ENCODE measurements around the gene CA5A. TPM values are rescaled to one million over a fixed set of nuclear protein-coding genes. Genes with fewer than 3 reads are reported as not detected.

CA5A gene
- total RNA-seq, 1 experiment from 2014 or later = not detected

DNA sequence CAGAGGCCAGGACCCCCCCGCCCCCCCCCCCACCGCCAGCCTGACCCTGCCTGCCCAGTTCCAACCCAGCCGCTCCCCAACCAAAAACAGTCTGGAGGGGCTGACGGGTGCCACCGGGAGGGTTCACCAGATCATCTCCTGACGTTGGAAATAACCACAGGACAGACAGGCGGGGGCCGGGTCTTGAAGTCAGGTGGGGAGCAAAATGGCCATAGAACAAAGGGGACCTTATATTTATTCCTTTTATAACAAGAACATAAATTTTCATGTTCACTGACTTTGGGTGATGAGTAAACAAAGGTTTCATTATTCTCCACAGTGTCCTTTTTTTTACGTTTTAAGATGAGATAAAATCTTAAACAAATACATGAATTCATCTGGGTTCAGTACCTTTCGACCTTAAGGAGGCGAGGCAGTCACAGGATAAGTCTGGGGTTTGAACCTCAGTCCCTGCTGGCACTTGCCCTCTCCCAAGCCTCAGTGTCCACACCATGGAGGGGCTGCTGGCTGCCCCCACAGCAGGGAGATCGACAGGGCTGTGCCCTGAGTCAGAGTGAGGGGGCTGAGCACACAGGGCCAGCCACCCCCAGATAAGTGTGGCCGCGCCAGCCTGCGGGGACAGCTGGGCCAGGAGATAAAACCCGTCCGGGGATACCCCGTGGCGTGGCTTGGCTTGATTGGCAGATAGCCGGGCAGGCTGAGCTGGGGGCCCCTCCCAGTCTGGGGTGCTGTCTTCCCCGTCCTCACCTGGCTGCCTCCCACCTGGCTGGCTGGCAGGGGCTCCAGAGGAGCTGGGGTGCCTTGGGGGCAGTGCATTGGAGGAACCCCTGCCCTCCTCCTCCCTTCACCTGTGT, 82.0 kb downstream of the CA5A start:
- H3K27me3 ChIP-seq = no peaks in the 10 kb centered on the region
- peaks cover 68% of the 10 kb centered on the region for H3K4me1 ChIP-seq

DNA sequence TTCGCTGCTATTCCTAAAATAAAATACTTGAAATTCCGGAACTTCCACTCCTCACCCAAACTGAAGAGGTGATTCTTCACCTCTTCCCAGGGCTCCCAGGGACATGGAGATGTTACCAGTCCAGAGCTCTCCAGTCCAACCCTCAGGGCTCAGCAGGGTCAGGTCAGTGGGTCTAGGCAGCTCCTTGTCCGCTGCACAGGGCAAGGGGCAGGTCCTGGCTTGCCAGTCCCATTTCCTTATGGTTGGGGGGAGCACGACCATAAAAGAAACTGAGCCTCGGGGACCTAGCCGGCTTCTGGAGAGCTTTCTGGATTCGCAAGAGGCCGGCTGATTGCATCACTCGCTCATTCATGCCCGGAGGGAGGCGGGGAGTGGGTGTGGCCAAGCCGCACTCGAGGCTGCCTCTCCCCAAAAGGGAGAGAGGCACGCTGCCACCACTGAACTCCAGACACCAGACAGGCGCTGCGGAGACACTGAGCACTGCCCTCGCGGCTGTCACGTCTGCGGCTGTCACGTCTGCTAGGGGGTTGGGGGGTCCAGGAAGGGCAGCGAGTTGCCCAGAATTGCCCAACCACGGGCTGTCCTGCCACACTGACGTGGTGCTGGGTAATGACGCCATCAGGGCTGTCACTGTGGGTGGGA, 82.8 kb downstream of the CA5A start:
- H3K27ac ChIP-seq = peak overlapping the region; percentile 93
- H3K36me3 ChIP-seq = peaks cover 26% of the 10 kb centered on the region
- peak overlapping the region; percentile 33 for H3K4me3 ChIP-seq
- peak; percentile 92 to 95 for DNase-seq
- H3K27me3 ChIP-seq = no peaks in the 10 kb centered on the region
- H3K9me3 ChIP-seq (replicated peaks) = no peaks in the 10 kb centered on the region
- peaks cover 75% of the 10 kb centered on the region for H3K4me1 ChIP-seq

More for the DNA sequence above, 82.0 kb downstream of the CA5A start:
- H3K36me3 ChIP-seq = peaks cover 22% of the 10 kb centered on the region
- peak in 1 of 2 experiments; percentile 35 for DNase-seq
- H3K4me3 ChIP-seq = no peak overlapping the region
- H3K9me3 ChIP-seq (replicated peaks) = no peaks in the 10 kb centered on the region
- peak overlapping the region; percentile 93 for H3K27ac ChIP-seq

DNA sequence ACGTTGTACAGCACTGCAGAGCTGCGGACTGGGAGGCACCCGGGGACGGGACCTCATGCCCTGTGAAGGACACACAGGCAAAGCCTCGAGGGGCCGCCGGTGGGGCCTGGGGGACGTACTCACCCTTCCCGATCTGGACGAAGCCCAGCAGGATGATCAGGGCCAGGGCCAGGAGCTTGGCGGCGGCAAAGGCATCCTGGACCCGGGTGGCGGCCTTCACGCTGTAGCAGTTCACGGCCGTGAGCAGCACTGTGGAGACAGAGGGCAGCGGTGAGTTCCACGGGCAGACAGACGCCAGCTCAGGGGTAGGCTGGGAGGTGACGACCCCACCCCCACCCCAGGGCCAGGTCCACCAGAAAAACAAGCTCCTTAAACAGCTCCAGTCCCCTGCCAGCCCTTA, 84.7 kb downstream of the CA5A start:
- Histone ChIP-seq H3K4me3 (no peak overlapping the region), H3K27me3 (no peaks in the 10 kb centered on the region), H3K4me1 (peaks cover 86% of the 10 kb centered on the region), H3K27ac (peak overlapping the region; percentile 93), H3K36me3 (peaks cover 28% of the 10 kb centered on the region), H3K9me3 (replicated peaks) (no peaks in the 10 kb centered on the region)
- DNase-seq = peak in 1 of 2 experiments; percentile 11

GRCh38 chr16:87851141-87851587, 85.2 kb downstream of the CA5A start:
- H3K27ac ChIP-seq = peak overlapping the region; percentile 93
- H3K27me3 ChIP-seq = no peaks in the 10 kb centered on the region
- H3K4me1 ChIP-seq = peaks cover 82% of the 10 kb centered on the region
- no peaks in the 10 kb centered on the region for H3K9me3 ChIP-seq (replicated peaks)
- peaks cover 28% of the 10 kb centered on the region for H3K36me3 ChIP-seq
- DNase-seq = peak in 1 of 2 experiments; percentile 36
- H3K4me3 ChIP-seq = no peak overlapping the region

DNA sequence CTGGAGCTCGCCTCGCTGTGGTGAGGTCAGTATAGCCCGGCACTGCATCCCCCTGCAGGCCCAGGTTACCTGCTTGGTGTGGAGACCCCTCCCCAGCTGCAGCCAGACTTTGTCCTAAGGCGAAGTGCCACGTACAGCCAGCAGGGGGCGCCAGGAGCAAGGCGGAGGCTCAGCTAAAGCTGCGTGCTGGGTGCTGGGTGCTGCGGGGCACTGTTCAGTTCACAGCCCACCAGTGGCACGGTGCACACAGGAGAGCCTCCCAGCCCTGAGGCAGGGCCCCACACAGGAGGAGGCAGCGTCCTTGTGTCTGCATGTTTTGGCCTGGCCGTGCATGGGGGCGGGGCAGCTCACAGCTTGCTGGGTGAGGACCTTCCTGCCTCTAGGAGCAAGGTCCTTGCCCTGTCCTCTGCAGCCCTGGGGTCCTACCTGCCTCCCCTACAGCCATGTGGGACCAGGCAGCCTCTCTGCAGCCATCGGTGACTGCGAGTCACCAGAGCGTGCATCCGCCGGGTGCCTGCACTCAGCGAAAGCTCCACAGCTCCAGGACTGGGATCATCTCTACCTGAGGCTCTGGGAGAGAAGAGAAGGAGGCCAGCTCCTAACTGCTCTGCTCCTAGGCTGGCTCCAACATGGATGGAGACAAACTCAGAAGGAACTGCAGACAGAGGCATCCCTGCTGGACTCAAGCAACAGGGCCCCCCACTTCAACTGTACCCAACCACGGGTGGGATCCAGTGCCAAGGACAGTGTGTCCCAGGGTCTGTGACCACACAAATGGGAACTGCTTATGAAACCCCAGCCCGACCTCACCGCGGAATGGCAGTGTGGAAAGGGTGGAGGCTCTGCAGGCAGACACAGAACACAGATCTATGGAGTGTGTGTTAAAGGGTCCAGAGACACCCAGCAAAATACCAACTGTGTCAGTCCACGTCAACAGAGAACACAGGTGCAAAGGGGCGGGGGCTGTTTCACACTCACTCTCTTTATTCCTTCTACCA, 86.0 kb downstream of the CA5A start:
- H3K27ac ChIP-seq = peak overlapping the region; percentile 93
- peaks cover 31% of the 10 kb centered on the region for H3K36me3 ChIP-seq
- DNase-seq = peak; percentile 56 to 62
- no peaks in the 10 kb centered on the region for H3K27me3 ChIP-seq
- H3K4me3 ChIP-seq = no peak overlapping the region
- peaks cover 73% of the 10 kb centered on the region for H3K4me1 ChIP-seq
- no peaks in the 10 kb centered on the region for H3K9me3 ChIP-seq (replicated peaks)

- Histone ChIP-seq H3K27me3 (no peaks in the 10 kb centered on the region), H3K36me3 (peaks cover 31% of the 10 kb centered on the region), H3K4me1 (peaks cover 65% of the 10 kb centered on the region), H3K9me3 (replicated peaks) (no peaks in the 10 kb centered on the region), H3K27ac (no peak overlapping the region; the same call in 1 of the 2 replicates), H3K4me3 (no peak overlapping the region)
- no peak for DNase-seq
Measured at GRCh38 chr16:87849419-87850008, 86.8 kb downstream of the CA5A start.

GRCh38 chr16:87848676-87849345, 87.5 kb downstream of the CA5A start:
- H3K9me3 ChIP-seq (replicated peaks) = no peaks in the 10 kb centered on the region
- peaks cover 61% of the 10 kb centered on the region for H3K4me1 ChIP-seq
- no peaks in the 10 kb centered on the region for H3K27me3 ChIP-seq
- H3K27ac ChIP-seq = peak overlapping the region; percentile 78
- no peak overlapping the region for H3K4me3 ChIP-seq
- peaks cover 31% of the 10 kb centered on the region for H3K36me3 ChIP-seq
- DNase-seq = peak; percentile 65 to 74

GRCh38 chr16:87847785-87848675, 88.3 kb downstream of the CA5A start:
- H3K27ac ChIP-seq = peak overlapping the region; percentile 78
- no peak overlapping the region for H3K4me3 ChIP-seq
- H3K36me3 ChIP-seq = peaks cover 31% of the 10 kb centered on the region
- DNase-seq = peak; percentile 54 to 65
- H3K4me1 ChIP-seq = peaks cover 56% of the 10 kb centered on the region
- H3K27me3 ChIP-seq = no peaks in the 10 kb centered on the region
- H3K9me3 ChIP-seq (replicated peaks) = no peaks in the 10 kb centered on the region

- Histone ChIP-seq H3K36me3 (peaks cover 31% of the 10 kb centered on the region), H3K9me3 (replicated peaks) (no peaks in the 10 kb centered on the region), H3K27me3 (no peaks in the 10 kb centered on the region), H3K27ac (peak overlapping the region; percentile 78; the same call in 1 of the 2 replicates), H3K4me3 (no peak overlapping the region), H3K4me1 (peaks cover 50% of the 10 kb centered on the region)
- DNase-seq = no peak
Measured at GRCh38 chr16:87847467-87847784, 88.9 kb downstream of the CA5A start.

GRCh38 chr16:87846705-87847466, 89.4 kb downstream of the CA5A start:
- Histone ChIP-seq H3K36me3 (peaks cover 31% of the 10 kb centered on the region), H3K9me3 (replicated peaks) (no peaks in the 10 kb centered on the region), H3K4me3 (no peak overlapping the region), H3K4me1 (peaks cover 45% of the 10 kb centered on the region), H3K27me3 (no peaks in the 10 kb centered on the region), H3K27ac (no peak overlapping the region)
- DNase-seq = no peak

- no peak overlapping the region for H3K27ac ChIP-seq
- H3K27me3 ChIP-seq = no peaks in the 10 kb centered on the region
- H3K9me3 ChIP-seq (replicated peaks) = no peaks in the 10 kb centered on the region
- no peak for DNase-seq
- peaks cover 36% of the 10 kb centered on the region for H3K4me1 ChIP-seq
- H3K36me3 ChIP-seq = peaks cover 29% of the 10 kb centered on the region
- no peak overlapping the region for H3K4me3 ChIP-seq
Measured at GRCh38 chr16:87845807-87846619, 90.3 kb downstream of the CA5A start.

- no peaks in the 10 kb centered on the region for H3K9me3 ChIP-seq (replicated peaks)
- no peak for DNase-seq
- H3K27ac ChIP-seq = no peak overlapping the region
- peaks cover 28% of the 10 kb centered on the region for H3K4me1 ChIP-seq
- no peaks in the 10 kb centered on the region for H3K27me3 ChIP-seq
- peaks cover 27% of the 10 kb centered on the region for H3K36me3 ChIP-seq
- no peak overlapping the region for H3K4me3 ChIP-seq
Measured at GRCh38 chr16:87845213-87845612, 91.1 kb downstream of the CA5A start.
